22Rv1 (cell line): ENCODE data around the gene DPF3.

ENCODE experiments used
- CTCF ChIP-seq: fragments of 450-650 bp; IDR thresholded peaks from 2 replicates; pipeline ENCODE4 v1.5.1; 2017; ENCODE audit warnings: mild to moderate bottlenecking
- ZFX ChIP-seq: fragments of 450-650 bp; IDR thresholded peaks from 2 replicates; pipeline ENCODE4 v1.6.1; 2017; ENCODE audit warnings: antibody characterized with exemption, borderline replicate concordance

- TF ChIP-seq CTCF (no peak), ZFX (no peak)
Observed at GRCh38 chr14:72629534-72629933, 264.4 kb downstream of the DPF3 start.
